NCI-H345 (cell line): ENCODE measurements around the gene WDR55.
"Not testable (repeated sequence)": the region's sequence is repeated elsewhere in the genome, so short reads cannot be mapped to it uniquely, and the experiment has no call there.

ENCODE experiments used
- DNase-seq: peaks from one replicate; lab custom pipeline; 2025; lab: John Stamatoyannopoulos, UW

The WDR55 gene

DNA sequence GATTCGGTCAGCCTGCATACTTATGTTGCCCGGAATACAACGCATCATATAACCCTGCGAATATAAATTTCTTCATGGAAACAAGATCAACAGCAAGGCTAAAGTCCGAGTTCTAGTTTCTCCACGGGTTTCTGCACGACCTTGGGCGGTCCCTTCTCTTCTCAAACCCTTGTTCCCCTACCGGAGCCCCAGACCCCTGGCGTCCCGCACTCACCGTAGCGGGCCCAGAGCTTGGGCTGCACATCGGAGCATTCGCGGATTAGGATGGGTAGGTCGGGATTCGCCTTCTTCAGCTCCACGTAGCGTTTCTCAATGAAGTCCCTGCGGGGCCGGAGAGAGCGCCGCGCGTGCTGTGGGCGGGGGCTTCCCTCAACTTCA is 17.7 kb upstream of the WDR55 start:
- DNase-seq = no peak

DNA sequence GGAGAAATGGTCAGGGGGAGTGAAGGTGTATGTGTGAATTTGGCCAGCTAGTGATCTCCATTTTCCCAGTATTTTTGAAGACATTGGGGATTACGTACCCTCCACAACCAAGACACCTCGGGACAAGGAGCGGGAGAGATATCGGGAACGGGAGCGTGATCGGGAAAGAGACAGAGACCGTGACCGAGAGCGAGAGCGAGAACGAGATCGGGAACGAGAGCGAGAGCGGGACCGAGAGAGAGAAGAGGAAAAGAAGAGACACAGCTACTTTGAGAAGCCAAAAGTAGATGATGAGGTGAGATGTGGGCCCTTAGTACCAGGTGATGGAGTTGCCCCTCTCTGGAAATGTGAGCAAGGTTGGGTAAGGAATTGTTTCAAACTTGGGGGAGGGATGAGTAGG is 5.8 kb upstream of the WDR55 start:
- DNase-seq = no peak

DNA sequence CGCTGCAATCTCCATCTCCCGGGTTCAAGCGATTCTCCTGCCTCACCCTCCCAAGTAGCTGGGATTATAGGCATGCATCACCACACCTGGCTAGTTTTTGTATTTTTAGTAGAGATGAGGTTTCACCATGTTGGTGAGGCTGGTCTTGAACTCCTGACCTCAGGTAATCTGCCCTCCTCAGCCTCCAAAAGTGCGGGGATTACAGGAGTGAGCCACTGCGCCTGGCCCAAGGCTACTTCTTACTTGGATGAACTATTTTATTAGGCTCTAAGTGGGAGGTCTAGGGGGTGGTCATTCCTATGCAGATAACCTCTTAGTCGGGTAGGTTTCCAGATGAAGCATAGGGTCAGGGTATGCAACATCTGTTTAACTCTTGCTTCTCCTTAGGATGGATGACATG is 4.3 kb upstream of the WDR55 start:
- DNase-seq = not testable (repeated sequence)

DNA sequence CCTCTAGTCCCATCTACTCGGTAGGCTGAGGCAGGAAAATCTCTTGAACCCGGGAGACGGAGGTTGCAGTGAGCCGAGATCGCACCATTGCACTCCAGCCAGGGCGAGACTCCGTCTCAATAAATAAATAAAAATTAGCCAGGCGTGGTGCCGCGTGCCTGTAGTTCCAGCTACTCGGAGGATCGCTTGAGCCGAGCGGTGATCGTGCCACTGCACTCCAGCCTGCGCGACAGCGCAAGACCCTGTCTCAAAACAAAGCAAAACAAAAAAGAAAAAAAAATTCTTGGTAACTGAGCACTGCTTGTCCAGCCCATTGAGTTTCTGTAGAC is 710 bp upstream of the WDR55 start:
- no peak for DNase-seq

DNA sequence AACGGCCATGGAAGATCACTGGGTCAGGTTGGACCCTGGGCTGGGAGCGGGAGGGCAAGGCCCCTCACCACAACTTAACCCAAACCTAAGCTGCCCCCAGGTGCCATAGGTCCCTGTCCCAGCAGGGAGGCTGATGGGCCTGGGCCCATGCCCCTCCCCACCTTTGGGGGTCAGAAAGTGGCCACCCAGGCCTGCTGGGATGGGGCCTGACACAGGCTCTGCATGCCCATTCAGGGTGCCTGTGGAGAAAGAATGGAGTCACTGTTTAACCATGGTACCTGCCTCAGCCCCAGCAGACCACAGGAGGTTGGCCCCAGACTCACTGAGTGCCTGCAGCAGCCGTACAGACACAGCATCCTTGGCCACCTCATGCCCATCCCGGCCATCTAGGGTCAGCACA is 6.3 kb downstream of the WDR55 start:
- DNase-seq = not testable (repeated sequence)

DNA sequence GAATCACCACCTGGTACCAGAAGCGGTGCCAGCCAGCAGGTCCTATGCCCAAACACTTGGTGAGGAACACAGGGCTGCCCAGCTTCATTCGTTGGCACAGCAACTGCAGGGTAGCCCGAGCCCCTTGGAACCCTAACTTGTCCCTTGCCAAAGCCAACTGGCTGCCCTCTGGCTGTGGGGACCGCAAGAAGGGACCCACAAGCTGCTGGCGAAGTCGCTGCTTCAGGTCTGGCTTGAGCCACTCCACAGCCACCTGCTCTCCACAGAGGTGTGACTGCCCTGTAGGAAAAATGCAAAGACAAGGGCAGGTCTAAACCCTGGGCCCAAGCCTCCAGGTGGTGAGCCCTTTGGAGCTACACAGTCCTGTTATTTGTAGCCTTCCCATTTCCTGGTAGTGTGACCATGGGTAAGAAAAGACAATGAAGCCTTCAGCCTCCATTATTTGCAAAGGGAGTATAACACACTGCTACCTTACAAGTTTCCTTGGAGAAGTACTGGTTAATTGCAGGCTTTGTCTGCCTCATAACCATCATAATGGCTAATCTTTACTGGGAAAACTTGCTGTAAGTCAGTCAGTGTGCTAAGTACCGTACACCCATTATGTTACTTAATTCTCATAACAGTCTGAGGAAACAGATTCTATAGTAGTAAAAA is 6.9 kb downstream of the WDR55 start:
- DNase-seq = no peak

DNA sequence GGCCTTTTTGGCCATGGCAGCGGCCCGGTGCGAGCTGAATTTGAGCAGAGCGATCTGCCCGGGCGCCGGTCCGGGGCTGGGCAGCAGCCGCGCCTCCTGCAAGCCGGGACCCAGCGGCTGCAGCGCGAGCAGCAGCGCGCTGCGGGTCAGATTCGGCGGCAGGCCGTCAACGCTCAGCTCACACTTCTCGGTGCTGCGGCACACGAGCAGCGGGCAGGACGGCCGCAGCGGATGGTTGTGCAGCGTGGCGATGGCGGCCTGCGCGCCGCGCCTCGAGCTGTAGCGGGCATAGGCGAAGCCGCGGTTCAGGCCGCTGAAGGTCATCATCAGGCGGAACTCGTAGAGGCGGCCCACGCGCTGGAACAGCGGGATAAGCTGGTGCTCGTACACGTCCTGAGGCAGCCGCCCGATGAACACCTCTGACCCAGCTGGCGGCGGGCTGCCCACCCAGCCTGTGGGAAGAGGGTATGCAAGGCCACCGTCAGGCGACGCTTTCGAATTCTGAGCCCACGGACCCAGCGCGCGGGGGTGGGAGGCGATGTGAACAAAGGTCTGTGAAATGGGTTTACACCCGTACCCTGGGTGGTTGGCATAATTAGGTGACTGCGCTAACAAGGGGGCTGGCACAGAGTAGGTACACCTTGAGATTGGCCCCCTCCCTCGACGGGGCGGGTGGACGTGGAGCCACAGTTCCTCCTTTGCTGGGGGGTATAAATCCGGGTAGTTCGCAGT is 7.9 kb downstream of the WDR55 start:
- DNase-seq = peak; percentile 1

DNA sequence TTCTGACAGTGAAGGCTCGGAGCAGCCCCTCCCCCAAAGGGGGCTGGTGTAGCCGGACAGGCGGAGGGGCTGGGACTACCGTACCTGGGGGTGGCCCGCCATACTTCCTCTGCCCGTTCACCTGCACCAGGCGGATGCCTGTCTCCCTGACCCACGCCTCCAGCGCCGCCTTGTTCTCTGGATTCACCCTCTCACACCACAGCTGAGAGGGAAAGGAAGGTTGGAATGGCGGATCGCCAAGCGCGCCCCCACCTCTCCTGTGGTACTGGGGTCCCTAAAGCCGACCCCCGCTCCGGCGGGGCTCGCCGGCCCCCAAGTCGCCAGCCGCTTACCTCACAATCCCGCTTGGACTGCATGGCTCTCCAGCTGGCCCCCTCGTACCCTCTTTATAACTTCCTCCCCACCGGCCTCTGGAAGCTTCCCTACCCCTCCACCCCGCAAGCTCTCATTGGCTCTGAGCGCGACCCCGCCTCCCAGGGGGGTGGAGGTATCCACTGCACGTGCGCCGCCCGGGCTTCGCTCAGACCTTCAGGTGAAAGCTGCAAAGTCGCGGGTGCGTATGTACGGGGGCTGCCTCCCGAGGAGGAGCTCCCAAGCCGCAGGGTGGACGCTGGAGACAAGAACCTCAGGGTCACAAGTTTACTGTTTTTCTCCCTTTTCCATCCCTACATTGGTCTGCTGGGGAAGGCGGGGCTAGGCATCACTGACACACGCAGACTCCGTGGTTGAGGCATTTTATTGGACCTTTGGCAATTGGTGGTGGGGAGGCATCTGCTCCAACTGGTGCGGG is 8.7 kb downstream of the WDR55 start, which contains the start of gene DND1:
Gene DND1 (minus strand): TSS at position 390 of the 790 bp plus-strand sequence. CDS start 34 bp downstream, at position 356.
- DNase-seq = no peak

DNA sequence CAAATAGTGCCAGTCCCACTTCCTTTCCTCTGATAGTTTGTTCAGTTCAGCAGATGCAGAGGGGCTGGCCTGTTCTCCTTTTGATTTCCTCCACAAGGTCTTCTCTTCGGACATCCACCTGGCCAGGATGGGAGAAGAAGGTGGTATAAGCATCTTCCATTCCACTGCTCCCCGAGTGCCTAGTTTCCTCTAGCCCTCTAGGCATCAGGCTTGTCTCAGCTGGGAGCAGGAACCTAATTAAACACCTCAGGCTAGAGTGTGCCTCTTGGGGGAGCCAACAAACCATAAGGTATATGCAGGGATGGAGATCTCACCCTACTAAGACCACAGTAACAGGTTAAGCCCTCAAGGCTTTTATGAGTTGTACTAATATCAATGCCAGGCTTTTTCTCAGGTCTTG is 9.5 kb downstream of the WDR55 start:
- no peak for DNase-seq

DNA sequence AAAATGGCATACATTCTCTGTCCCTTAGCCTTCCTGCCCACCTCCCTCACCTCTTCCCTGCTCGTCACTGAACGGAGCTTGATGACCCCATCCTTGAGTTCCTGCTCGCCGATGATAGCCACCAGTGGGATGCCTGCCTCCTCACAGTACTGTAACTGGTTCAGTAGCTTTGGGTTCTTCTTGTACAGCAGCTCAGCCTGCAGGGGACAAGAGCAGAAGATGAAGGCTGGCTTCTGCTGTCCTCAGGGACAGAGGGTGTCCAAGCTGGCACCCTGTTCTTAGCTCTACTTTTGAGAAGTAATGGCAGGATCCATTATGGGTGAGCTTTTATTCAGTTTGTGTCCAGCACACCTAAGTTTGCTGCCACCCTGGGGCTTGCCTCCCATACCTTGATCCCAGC is 9.9 kb downstream of the WDR55 start:
- no peak for DNase-seq

DNA sequence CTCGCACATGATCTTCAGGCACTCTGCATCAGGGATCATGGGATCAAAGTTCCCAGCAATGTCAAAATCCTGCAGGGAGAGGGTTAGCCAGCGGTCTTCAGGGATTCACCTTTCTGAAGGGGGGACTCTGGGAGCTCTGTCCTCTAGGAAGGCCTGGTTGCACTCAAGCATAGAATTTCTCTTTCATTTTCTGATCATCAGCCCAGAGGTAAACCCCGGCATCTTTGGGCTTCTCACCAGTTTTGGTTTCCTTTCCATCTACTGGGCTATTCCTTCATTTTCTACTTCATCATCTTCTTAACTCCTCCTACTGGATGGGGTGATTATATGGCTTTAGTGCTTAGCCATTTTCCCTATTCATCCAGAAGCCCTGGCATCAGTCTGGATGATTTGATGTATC is 13.2 kb downstream of the WDR55 start:
- no peak for DNase-seq

DNA sequence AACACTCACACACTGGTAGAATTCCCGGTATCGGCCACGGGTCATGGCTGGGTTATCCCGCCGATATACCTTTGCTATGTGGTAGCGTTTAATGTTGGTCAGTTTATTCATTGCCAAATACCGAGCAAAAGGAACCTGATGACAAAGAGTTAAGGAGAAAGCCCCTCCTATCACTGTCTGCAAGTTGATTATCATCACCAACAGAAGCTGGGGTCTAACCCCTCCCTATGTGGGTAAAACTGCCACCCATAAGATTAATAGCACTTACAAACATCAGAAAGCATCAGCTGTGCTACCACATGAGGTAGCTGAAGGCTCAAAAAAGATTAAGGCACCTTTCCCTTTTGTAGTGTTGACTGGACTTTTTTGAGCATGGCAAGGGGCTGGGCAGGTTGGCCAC is 14.3 kb downstream of the WDR55 start:
- DNase-seq = no peak

DNA sequence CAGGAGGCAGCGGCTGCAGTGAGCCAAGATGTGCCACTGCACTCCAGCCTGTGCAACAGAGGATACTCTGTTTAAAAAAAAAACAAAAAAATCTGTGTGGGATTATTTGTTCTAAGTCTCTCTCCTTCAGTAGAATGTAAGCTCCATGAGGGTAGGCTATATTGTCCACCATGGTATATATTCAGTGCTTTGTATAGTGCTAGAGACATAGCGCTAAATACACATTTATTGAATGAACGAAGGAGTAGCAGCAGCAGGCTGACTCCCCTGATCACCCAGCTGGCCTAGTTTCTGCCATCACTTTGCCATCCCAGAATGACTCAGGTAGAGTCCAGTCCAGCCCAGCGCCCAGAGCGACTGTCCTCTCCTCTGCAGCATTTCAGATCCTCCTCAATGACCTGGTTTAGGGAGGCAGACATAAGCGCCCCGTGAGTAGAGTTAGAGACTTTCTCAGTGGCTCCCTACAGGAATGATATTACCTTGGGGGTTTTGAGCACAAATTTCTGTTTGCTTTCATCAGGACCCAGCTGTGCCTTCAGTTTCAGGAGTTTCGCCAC is 25.8 kb downstream of the WDR55 start:
- no peak for DNase-seq

DNA sequence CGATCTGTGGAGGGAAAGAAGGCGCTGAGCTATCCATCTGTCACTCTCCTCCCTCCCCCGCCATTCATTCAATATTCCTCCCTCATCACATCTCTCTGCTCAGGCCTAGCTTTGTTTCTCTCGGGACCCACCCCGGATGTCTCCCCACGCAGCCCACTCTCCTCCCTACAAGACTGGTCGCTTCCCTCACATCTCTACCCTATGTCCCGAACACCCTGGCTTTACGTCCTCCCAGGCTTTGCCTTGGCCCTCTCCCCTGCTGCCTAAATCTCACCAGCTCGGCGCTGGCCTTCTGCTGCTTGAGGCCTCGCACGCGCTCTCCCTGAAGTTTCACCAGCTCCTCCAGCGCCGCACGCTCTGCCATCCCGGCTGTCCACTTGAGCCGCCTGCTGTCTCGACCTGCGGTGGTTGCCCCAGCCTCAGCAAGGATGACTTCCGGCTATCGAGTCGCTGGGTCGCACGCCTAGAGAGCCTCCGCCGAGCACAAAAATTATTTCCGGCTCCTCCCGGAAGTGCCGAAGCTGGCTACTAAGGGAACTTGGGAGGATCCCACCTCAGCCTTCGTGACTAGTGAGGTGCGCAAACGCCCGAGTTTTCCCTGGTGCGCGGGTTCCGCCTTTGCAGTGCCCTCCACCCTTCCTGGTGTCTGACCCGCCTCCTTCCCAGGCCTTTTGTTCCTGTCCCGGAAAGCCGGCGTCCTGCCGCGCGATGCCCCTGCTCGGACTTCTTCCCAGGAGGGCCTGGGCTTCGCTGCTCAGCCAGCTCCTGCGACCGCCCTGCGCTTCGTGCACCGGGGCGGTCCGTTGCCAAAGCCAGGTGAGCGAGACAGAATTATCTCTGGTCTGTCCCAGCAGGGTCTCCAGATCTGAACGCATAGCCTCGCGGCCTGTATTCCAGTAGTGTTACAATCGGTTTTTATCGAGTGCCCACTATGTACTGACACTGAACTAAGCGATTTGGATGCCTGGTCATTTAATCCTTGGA is 26.5 kb downstream of the WDR55 start, which contains the start of the genes HARS1 and HARS2:
Gene HARS1 (minus strand): TSS at position 430 of the 984 bp plus-strand sequence. CDS start 66 bp downstream, at position 364.
Gene HARS2 (plus strand): TSS at position 515 of the 984 bp plus-strand sequence. CDS start 194 bp downstream, at position 709.
- DNase-seq = peak; percentile 95

DNA sequence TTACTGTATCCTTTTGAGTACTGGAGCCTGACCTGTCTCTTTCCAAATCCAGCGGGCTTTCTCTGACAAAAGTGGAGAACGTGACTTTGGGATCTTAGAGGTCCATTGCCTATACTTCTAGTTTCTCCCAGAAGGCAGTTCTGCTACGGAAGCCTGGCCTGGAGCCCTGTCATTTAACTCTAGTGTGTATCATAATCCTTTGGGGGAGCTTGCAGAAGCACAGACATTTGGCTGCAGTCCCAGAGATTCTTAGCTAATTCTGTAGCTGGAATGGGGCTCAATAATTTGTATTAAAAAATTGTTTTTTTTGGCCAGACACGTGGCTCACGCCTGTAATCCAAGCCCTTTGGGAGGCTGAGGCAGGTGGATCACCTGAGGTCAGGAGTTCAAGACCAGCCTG is 29.6 kb downstream of the WDR55 start:
- no peak for DNase-seq

DNA sequence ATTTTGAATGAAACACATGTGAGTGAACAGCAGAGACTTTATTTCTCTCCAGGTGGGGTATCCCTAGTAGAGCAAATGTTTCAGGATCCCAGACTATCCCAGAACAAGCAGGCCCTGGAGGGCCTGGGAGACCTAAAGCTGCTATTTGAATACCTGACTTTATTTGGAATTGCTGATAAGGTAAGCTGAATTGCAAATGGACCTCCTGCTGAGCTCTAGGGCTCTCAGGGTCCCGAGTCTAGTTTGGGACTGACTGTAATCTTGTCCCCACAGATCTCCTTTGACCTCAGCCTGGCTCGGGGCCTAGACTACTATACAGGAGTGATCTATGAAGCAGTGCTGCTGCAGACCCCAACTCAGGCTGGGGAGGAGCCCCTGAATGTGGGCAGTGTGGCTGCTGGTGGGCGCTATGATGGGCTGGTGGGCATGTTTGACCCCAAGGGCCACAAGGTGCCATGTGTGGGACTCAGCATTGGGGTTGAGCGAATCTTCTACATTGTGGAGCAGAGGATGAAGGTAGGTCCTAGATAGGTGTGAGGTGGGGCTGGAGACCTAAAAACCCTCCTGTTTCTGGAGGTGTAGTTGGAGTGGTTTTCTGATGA is 32.3 kb downstream of the WDR55 start:
- no peak for DNase-seq

DNA sequence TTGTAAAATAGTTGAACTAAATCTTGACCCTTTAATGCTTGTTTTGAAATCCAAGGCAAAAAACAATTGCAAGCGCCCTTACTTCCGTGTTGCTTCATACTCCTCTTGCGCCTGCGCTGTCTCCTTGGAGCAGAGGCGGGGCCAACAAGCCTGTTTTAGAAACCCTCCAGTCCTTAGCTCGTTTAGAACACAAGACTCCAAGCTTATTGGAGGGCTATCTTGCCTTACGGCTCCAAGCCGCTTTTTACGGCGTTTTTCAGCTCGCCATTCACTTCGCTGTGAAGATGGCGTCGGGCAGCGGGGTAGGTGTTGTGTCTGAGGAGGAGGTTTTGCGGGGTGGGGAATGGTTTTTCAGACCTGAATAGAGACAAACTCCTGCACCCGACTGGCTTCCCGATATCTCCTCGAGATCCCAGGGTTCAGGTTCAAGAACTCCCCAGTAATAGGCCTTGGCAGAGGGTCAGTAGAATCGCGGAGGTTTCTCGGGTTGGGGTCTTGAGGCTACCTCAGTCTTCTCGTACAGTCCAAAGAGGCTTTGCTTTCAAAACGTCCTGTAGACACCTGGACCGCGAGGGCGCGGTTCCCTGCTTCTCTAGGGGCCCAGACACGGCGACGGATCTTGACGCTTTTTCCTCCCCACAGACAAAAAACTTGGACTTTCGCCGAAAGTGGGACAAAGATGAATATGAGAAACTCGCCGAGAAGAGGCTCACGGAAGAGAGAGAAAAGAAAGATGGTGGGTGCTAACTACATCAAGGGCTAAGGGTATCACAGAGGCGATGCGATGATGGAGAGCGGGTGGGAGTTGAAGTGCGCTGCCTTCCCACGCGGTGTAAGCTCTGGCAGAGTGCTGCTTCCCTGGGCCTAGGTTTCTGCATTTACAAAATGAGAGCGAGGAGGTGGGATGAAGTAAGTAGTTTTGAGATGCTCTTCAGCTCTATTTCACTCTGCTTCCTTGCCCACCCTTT is 35.8 kb downstream of the WDR55 start, which contains the start of gene ZMAT2:
Gene ZMAT2 (plus strand): TSS at position 271 of the 968 bp plus-strand sequence. CDS start 14 bp downstream, at position 285.
- DNase-seq = peak; percentile 98

DNA sequence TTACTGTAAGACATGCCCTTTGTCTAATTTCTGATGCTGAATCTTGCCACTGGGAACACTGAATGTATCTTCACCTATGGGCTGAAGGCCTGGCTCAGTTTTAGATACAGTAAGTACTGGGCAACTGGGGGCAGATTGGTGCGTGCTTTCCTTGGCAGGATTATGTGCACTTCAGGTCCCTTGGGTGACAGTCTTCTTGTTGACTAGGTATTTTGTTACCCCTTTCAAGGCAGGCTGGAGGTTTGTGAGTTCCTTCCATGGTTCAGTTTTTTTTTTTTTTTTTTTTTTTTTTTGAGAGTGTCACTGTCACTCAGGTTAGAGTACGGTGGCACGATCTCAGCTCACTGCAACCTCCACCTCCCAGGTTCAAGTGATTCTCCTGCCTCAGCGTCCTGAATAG is 43.1 kb downstream of the WDR55 start:
- no peak for DNase-seq

DNA sequence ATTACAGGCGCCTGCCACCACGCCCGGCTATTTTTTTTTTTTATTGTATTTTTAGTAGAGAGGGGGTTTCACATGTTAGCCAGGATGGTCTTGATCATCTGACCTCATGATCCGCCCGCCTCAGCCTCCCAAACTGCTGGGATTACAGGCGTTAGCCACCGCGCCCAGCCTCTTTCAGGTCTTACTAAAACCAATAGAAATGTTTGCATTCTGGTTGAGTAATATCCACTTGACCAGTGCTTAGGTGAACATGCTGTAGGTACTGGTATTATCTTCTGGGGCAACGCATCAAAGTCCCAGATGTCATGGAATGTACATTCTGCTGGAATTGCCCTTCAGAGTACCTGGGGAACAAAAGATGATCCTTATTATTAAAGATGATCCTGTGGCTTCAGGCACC is 44.1 kb downstream of the WDR55 start:
- not testable (repeated sequence) for DNase-seq
